Heart right ventricle (tissue), 16 donors: ENCODE measurements around the gene GPR146. TPM values are rescaled to one million over a fixed set of nuclear protein-coding genes. Genes with fewer than 3 reads are reported as not detected.

Source experiments
- ATAC-seq, 8 donors: fragments of 200-7000 bp; cut with Tn5 transposase; one replicate each; pipeline ENCODE4 v1.9.1; 2020; ENCODE audit warnings: mild to moderate bottlenecking in 8 of 8, moderate library complexity in 8 of 8, moderate number of reproducible peaks in 1 of 8
- DNase-seq, 2 donors: peaks; one replicate each; pipeline ENCODE4 v3.0.0-alpha.2; 2020
- H3K27ac ChIP-seq, 10 donors: fragments of 200-600 bp; sonication (generic) in 2 of 10; one replicate each; pipeline versions ENCODE4 v1.5.0 to v1.8.0; 2020 to 2022; ENCODE audit warnings: mild to moderate bottlenecking in 3 of 10
- H3K27me3 ChIP-seq, 7 donors: fragments of 200-600 bp; one replicate each; pipeline ENCODE4 v1.8.0; 2021 to 2022; ENCODE audit warnings: mild to moderate bottlenecking in 2 of 7
- H3K36me3 ChIP-seq, 9 donors: fragments of 200-600 bp; sonication (generic) in 1 of 9; one replicate each; pipeline versions ENCODE4 v1.5.0 to v1.8.0; 2020 to 2022; ENCODE audit warnings: mild to moderate bottlenecking in 2 of 9
- H3K4me1 ChIP-seq, 9 donors: fragments of 200-600 bp; sonication (generic) in 1 of 9; one replicate each; pipeline versions ENCODE4 v1.5.0 to v1.8.0; 2020 to 2022; ENCODE audit warnings: mild to moderate bottlenecking in 4 of 9
- H3K4me3 ChIP-seq, 10 donors: fragments of 200-600 bp; sonication (generic) in 2 of 10; one replicate each; pipeline versions ENCODE4 v1.5.0 to v1.8.0; 2020 to 2022; ENCODE audit warnings: mild to moderate bottlenecking in 7 of 10, moderate library complexity in 2 of 10
- H3K9me3 ChIP-seq, 11 donors: fragments of 200-600 bp in 10 of 11; sonication (generic) in 2 of 11; one replicate each; pipeline versions ENCODE4 v1.5.0 to v1.8.0; 2013 to 2022; ENCODE audit warnings: mild to moderate bottlenecking in 2 of 11, control low read depth in 1 of 11, moderate library complexity in 1 of 11
- CTCF ChIP-seq, 9 donors: fragments of 200-600 bp; sonication (generic) in 2 of 9; IDR thresholded peaks; one replicate each; pipeline versions ENCODE4 v1.5.0 to v1.8.0; 2021 to 2022; ENCODE audit warnings: antibody characterized with exemption in 9 of 9, mild to moderate bottlenecking in 5 of 9, moderate library complexity in 1 of 9
- WGBS, 2 donors: extraction: QIAGEN DNeasy Blood & Tissue Kit; methylation state at CpG; one replicate each; pipeline ENCODE4 v1.1.7; 2013; ENCODE audit warnings: inconsistent platforms in 1 of 2; 5-methylcytosine and 5-hydroxymethylcytosine counted together
- intact Hi-C, 10 donors: fragments of 100-400 bp; cut with DNase I; formaldehyde crosslinking; loops; one replicate each; pipeline versions ENCODE4 v1.11.1 to v1.14.2; 2022
- polyA plus RNA-seq, 2 donors: library from polyadenylated mRNA; stranded (reverse); fragments of 200-250 nt; gene quantifications; one replicate each; pipeline ENCODE4 v1.2.3, GENCODE V29; 2013
- total RNA-seq, 10 donors: library from RNA; stranded (reverse); fragmentation: NEBNext Ultra II Directional in 3 of 10; extraction: Animal tissue kit (Norgen Biotek cat#: 25700) in 3 of 10; gene quantifications; one replicate each; pipeline versions ENCODE4 v1.2.1 to v1.2.4, GENCODE V29; 2021 to 2023
- donor health status: Arrhythmogenic right ventricular cardiomyopathy.
- donor health status: ischemic (EF 13 %, LVEDD 7.1; RV severe dilation, severe dysfunction).
- donor health status: healthy with polysubstance abuse.
- donor health status: DM: no; HTN: yes; CAD: no.
- donor health status: DM: no; HTN: no; CAD: no.
- donor health status: ischemic (EF 25% LVEDD 6.9; RV normal size, moderate dysfunction).
- donor health status: ischemic (EF 25% LVEDD 5.7; RV mildly dilated, moderate dysfunction).
- donor health status: healthy.
- donor health status: DM: yes; HTN: yes; CAD: no.
- donor health status: Ischemic cardiomyopathy.
- donor health status: ischemic (EF 35%, LVEDD 5.7; RV mildly dilated, moderate dysfunction).
- donor health status: nonischemic (EF 11% LVEDD 7.7; RV severe dilation, severe dysfunction).
- donor health status: DM: yes; HTN: yes; CAD: no.
- donor health status: PGD.
- donor health status: ischemic (EF 29% LVEDD 5.4; RV normal size, mild dysfunction).
- donor health status: nonischemic (EF 23%, LVEDD 6.1; RV moderate dilation, normal function).

Gene GPR146
- total and polyA plus RNA-seq, 12 donors: 13.3 to 34.5 (median 22.7) TPM

DNA sequence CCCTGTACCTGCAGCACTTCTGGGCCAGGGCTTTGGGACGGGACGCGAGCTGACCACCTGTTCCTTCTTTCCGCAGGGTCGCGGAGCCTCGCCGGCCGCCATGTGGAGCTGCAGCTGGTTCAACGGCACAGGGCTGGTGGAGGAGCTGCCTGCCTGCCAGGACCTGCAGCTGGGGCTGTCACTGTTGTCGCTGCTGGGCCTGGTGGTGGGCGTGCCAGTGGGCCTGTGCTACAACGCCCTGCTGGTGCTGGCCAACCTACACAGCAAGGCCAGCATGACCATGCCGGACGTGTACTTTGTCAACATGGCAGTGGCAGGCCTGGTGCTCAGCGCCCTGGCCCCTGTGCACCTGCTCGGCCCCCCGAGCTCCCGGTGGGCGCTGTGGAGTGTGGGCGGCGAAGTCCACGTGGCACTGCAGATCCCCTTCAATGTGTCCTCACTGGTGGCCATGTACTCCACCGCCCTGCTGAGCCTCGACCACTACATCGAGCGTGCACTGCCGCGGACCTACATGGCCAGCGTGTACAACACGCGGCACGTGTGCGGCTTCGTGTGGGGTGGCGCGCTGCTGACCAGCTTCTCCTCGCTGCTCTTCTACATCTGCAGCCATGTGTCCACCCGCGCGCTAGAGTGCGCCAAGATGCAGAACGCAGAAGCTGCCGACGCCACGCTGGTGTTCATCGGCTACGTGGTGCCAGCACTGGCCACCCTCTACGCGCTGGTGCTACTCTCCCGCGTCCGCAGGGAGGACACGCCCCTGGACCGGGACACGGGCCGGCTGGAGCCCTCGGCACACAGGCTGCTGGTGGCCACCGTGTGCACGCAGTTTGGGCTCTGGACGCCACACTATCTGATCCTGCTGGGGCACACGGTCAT, 13.3 kb downstream of the GPR146 start:
- Histone ChIP-seq H3K27me3 (peaks cover 0 to 16% (median 0%) of the 10 kb centered on the region in 7 donors), H3K9me3 (no peaks in the 10 kb centered on the region), H3K4me1 (peaks cover 24 to 61% (median 57%) of the 10 kb centered on the region in 9 donors), H3K27ac (no peak overlapping the region), H3K36me3 (peaks cover 0 to 22% (median 3%) of the 10 kb centered on the region in 9 donors), H3K4me3 (no peak overlapping the region)
- DNase-seq (no peak), ATAC-seq (no peak)
- TF ChIP-seq CTCF (IDR thresholded peaks at IDR 0.05): no peak
- 97 to 98% methylated on average over 62 of the region's 62 CpGs for WGBS, 2 donors
- intact Hi-C loops: no loop called here

GRCh38 chr7:1058311-1058710, 14.0 kb downstream of the GPR146 start:
- intact Hi-C loops: no loop called here

GRCh38 chr7:1058821-1059199, 14.5 kb downstream of the GPR146 start:
- H3K4me1 ChIP-seq: peaks cover 21 to 49% (median 46%) of the 10 kb centered on the region in 9 donors
- no peak overlapping the region for H3K4me3 ChIP-seq
- TF ChIP-seq CTCF (IDR thresholded peaks at IDR 0.05): no peak
- peaks cover 0 to 22% (median 3%) of the 10 kb centered on the region in 9 donors for H3K36me3 ChIP-seq
- H3K27me3 ChIP-seq: peaks cover 0 to 16% (median 0%) of the 10 kb centered on the region in 7 donors
- ATAC-seq: no peak
- no peak for DNase-seq
- no peaks in the 10 kb centered on the region for H3K9me3 ChIP-seq
- peak overlapping the region in 4 of 10 donors; percentile 10 to 22 (median 18) for H3K27ac ChIP-seq
- 87 to 89% methylated on average over 10 of the region's 10 CpGs for WGBS, 2 donors
- intact Hi-C loops: no loop called here

More at GRCh38 chr7:1058311-1058710, 14.0 kb downstream of the GPR146 start:
- H3K36me3 ChIP-seq: peaks cover 0 to 22% (median 3%) of the 10 kb centered on the region in 9 donors
- WGBS, 2 donors: 90 to 93% methylated on average over 13 of the region's 13 CpGs
- H3K27me3 ChIP-seq: peaks cover 0 to 16% (median 0%) of the 10 kb centered on the region in 7 donors
- H3K27ac ChIP-seq: peak overlapping the region in 1 of 10 donors; percentile 15
- ATAC-seq (no peak), DNase-seq (no peak)
- H3K4me1 ChIP-seq: peaks cover 22 to 54% (median 51%) of the 10 kb centered on the region in 9 donors
- H3K9me3 ChIP-seq: no peaks in the 10 kb centered on the region
- H3K4me3 ChIP-seq: no peak overlapping the region
- no peak for TF ChIP-seq CTCF (IDR thresholded peaks at IDR 0.05)

DNA sequence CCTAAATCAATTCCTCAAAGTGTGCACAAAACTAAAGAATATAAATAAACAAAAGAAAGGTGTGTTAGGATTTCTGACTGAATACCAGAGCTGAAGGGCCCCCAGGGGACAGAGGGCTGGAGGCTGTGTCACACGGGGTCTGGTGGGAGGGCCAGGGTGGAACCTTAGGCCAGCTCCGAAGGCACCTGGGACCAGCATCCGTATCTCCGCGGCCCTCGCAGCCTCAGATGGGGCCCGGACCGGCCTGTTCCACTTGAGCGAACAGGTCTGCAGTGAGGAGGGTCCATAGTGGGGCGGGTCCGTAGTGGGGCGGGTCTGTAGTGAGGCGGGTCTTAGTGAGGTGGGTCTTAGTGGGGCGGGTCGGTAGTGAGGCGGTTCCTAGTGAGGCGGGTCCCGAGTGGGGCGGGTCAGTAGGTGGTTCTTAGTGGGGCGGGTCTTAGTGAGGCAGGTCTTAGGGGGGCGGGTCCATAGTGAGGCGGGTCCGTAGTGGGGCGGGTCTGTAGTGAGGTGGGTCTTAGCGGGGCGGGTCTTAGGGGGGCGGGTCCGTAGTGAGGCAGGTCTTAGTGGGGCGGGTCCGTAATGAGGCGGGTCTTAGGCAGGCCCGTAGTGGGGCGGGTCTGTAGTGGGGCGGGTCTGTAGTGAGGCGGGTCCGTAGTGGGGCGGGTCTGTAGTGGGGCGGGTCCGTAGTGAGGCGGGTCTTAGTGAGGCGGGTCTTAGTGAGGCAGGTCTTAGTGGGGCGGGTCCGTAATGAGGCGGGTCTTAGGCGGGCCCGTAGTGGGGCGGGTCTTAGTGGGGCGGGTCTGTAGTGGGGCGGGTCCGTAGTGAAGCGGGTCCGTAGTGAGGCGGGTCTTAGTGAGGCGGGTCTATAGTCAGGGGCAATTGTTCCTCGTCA, 15.1 kb downstream of the GPR146 start:
- ATAC-seq: peak in 6 of 8 donors; percentile 6 to 68 (median 23)
- peaks cover 0 to 16% (median 0%) of the 10 kb centered on the region in 7 donors for H3K27me3 ChIP-seq
- intact Hi-C loops: loop anchor here in 3 of 10 donors (5.0 kb wide), 2 partner anchors 32 to 47 kb away; no protein-coding TSS in a partner anchor

More for the DNA sequence above, 15.1 kb downstream of the GPR146 start:
- H3K4me1 ChIP-seq: peaks cover 15 to 43% (median 39%) of the 10 kb centered on the region in 9 donors
- DNase-seq: no peak
- WGBS, 2 donors: 41 to 44% methylated on average over 43 to 55 of the region's 55 CpGs
- peaks cover 0 to 22% (median 3%) of the 10 kb centered on the region in 9 donors for H3K36me3 ChIP-seq
- peak overlapping the region in 5 of 10 donors; percentile 10 to 47 (median 30) for H3K27ac ChIP-seq
- TF ChIP-seq CTCF (IDR thresholded peaks at IDR 0.05): no peak
- H3K4me3 ChIP-seq: peak overlapping the region in 1 of 10 donors; percentile 27
- no peaks in the 10 kb centered on the region for H3K9me3 ChIP-seq
